ENCODE data around the gene KCNQ2.

Gene KCNQ2

DNA sequence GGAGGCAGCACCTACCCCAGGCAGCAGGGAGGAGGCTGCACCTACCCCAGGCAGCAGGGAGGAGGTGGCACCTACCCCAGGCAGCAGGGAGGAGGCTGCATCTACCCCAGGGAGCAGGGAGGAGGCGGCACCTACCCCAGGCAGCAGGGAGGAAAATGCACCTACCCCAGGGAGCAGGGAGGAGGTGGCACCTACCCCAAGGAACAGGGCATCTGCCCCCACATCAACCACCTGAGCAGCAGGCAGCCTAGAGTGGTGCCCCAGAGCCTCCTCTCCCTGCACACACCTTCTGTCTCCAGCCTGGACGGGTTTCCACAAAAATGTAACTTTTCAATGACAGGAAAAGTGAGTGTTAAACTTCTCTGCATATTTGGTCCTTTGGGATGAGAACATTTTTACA is 10.2 kb downstream of the KCNQ2 start:
- TF ChIP-seq, protein P1, sequence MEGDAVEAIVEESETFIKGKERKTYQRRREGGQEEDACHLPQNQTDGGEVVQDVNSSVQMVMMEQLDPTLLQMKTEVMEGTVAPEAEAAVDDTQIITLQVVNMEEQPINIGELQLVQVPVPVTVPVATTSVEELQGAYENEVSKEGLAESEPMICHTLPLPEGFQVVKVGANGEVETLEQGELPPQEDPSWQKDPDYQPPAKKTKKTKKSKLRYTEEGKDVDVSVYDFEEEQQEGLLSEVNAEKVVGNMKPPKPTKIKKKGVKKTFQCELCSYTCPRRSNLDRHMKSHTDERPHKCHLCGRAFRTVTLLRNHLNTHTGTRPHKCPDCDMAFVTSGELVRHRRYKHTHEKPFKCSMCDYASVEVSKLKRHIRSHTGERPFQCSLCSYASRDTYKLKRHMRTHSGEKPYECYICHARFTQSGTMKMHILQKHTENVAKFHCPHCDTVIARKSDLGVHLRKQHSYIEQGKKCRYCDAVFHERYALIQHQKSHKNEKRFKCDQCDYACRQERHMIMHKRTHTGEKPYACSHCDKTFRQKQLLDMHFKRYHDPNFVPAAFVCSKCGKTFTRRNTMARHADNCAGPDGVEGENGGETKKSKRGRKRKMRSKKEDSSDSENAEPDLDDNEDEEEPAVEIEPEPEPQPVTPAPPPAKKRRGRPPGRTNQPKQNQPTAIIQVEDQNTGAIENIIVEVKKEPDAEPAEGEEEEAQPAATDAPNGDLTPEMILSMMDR (IDR thresholded peaks at IDR 0.05; ENCODE audit: low read depth, low read length, poor library complexity, severe bottlenecking), result no peak
- no peak for TF ChIP-seq EZH2phosphoT487 (IDR thresholded peaks at IDR 0.05; ENCODE audit: borderline replicate concordance, low read length)
- Histone ChIP-seq H3K9me2 (replicated peaks; ENCODE audit: control insufficient read depth, low read length) (no peaks in the 10 kb centered on the region), H3K27me3 (ENCODE audit: control insufficient read depth, low read length) (no peaks in the 10 kb centered on the region), H3K4me3 (ENCODE audit: low read length) (no peak overlapping the region), H3F3A (ENCODE audit: control insufficient read depth, insufficient read depth) (no peaks in the 10 kb centered on the region), H3K4me1 (ENCODE audit: control insufficient read depth, low read length) (no peaks in the 10 kb centered on the region), H3K79me2 (ENCODE audit: control insufficient read depth, low read length) (no peaks in the 10 kb centered on the region), H3K9me3 (ENCODE audit: control insufficient read depth, insufficient read depth, low read length) (no peaks in the 10 kb centered on the region), H3K27ac (ENCODE audit: low read depth, low read length) (no peak overlapping the region), H4K20me1 (ENCODE audit: control insufficient read depth, insufficient read depth, low read depth, low read length) (no peaks in the 10 kb centered on the region), H3K4me2 (ENCODE audit: low read length) (no peak overlapping the region), H3K36me3 (ENCODE audit: control insufficient read depth, low read length) (no peaks in the 10 kb centered on the region)

DNA sequence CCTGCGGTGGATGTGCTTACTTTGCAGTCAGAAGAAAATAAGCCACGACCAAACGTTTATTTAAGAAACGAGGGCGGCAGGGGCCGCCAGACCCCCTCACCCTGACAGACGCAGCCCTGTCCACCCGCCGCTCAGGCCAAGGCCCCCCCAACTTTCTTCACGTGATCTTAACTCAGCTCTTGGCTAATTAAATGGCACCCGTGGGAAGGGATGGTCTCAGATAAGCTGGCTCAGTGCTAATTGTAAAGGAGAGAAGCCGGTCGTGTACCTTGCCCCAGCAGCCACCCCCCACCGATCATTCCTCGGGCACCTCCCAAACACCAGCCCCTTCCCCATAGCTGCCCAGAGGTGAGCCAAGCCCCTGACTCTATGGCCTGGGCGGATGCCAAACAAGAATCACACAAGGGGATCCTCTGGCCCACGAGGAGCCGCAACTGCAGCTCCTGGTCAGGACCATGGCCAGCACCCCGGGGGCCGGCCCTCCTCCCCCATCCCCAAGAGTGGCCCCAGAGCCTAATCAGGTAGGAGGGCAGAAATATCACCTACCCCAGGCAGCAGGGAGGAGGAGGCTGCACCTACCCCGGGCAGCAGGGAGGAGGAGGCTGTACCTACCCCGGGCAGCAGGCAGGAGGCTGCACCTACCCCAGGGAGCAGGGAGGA is 11.2 kb downstream of the KCNQ2 start:
- Histone ChIP-seq H3K36me3 (ENCODE audit: control insufficient read depth, low read length) (no peaks in the 10 kb centered on the region), H4K20me1 (ENCODE audit: control insufficient read depth, insufficient read depth, low read depth, low read length) (no peaks in the 10 kb centered on the region), H3K79me2 (ENCODE audit: control insufficient read depth, low read length) (no peaks in the 10 kb centered on the region), H3K4me1 (ENCODE audit: control insufficient read depth, low read length) (no peaks in the 10 kb centered on the region), H3K27ac (ENCODE audit: low read depth, low read length) (no peak overlapping the region), H3K4me3 (ENCODE audit: low read length) (no peak overlapping the region), H3K9me3 (ENCODE audit: control insufficient read depth, insufficient read depth, low read length) (no peaks in the 10 kb centered on the region), H3K27me3 (ENCODE audit: control insufficient read depth, low read length) (no peaks in the 10 kb centered on the region), H3K9me2 (replicated peaks; ENCODE audit: control insufficient read depth, low read length) (no peaks in the 10 kb centered on the region), H3K4me2 (ENCODE audit: low read length) (no peak overlapping the region), H3F3A (ENCODE audit: control insufficient read depth, insufficient read depth) (no peaks in the 10 kb centered on the region)
- no peak for TF ChIP-seq EZH2phosphoT487 (IDR thresholded peaks at IDR 0.05; ENCODE audit: borderline replicate concordance, low read length)
- TF ChIP-seq, protein P1 (IDR thresholded peaks at IDR 0.05; ENCODE audit: low read depth, low read length, poor library complexity, severe bottlenecking), result no peak

DNA sequence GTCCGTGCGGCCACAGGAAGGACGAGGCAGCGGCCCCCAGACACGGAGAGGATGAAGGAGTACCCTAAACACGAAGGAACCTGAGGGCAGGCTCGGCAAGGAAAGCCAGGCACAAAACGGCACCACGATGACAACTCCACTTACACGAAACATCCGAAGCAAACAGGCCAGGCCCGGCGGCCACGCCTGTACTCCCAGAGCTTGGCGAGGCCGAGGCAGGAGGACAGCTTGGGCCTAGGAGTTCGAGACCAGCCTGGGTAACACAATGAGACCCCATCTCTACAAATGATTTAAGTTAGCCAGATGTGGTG is 13.4 kb downstream of the KCNQ2 start:
- no peaks in the 10 kb centered on the region for H3K79me2 ChIP-seq (ENCODE audit: control insufficient read depth, low read length)

More for the DNA sequence above, 13.4 kb downstream of the KCNQ2 start:
- Histone ChIP-seq H3K27me3 (ENCODE audit: control insufficient read depth, low read length) (no peaks in the 10 kb centered on the region), H3K9me3 (ENCODE audit: control insufficient read depth, insufficient read depth, low read length) (no peaks in the 10 kb centered on the region), H3K4me3 (ENCODE audit: low read length) (no peak overlapping the region), H3K9me2 (replicated peaks; ENCODE audit: control insufficient read depth, low read length) (no peaks in the 10 kb centered on the region), H3K27ac (ENCODE audit: low read depth, low read length) (no peak overlapping the region), H4K20me1 (ENCODE audit: control insufficient read depth, insufficient read depth, low read depth, low read length) (no peaks in the 10 kb centered on the region), H3F3A (ENCODE audit: control insufficient read depth, insufficient read depth) (no peaks in the 10 kb centered on the region), H3K36me3 (ENCODE audit: control insufficient read depth, low read length) (no peaks in the 10 kb centered on the region), H3K4me2 (ENCODE audit: low read length) (no peak overlapping the region), H3K4me1 (ENCODE audit: control insufficient read depth, low read length) (no peaks in the 10 kb centered on the region)
- TF ChIP-seq EZH2phosphoT487 (IDR thresholded peaks at IDR 0.05; ENCODE audit: borderline replicate concordance, low read length), result no peak
- TF ChIP-seq, protein P1 (IDR thresholded peaks at IDR 0.05; ENCODE audit: low read depth, low read length, poor library complexity, severe bottlenecking), result no peak
